ACHN (cell line): ENCODE results near the gene TGFBRAP1.
"Not testable (repeated sequence)": the region's sequence is repeated elsewhere in the genome, so short reads cannot be mapped to it uniquely, and the experiment has no call there.

ENCODE experiments used
- DNase-seq: peaks from one replicate; pipeline ENCODE4 v3.0.0-alpha.2; 2015
- in situ Hi-C: cut with HindIII; loops from 2 replicates; pipeline ENCODE4 v1.10.0; 2017; ENCODE audit warnings: low sequenced_read_pairs, low pct_ligation_motif_present, low pct_unique_long_range_greater_than_20kb

Gene TGFBRAP1

GRCh38 chr2:105361102-105361889 is 31.8 kb upstream of the TGFBRAP1 start:
- DNase-seq, result no peak
- in situ Hi-C loops, result no loop called here

- in situ Hi-C loops, result no loop called here
- DNase-seq, result no peak
These were observed 29.1 kb upstream of the TGFBRAP1 start for GRCh38 chr2:105358593-105358992.

GRCh38 chr2:105357122-105357521 is 27.6 kb upstream of the TGFBRAP1 start:
- DNase-seq, result no peak
- in situ Hi-C loops, result no loop called here

- peak; percentile 68 for DNase-seq
- in situ Hi-C loops, result loop anchor here (10.0 kb wide), 1 partner anchor 180 kb away; no protein-coding TSS in a partner anchor
These were observed 15.3 kb upstream of the TGFBRAP1 start for GRCh38 chr2:105344704-105345345.

- DNase-seq, result no peak
- in situ Hi-C loops, result no loop called here
These were observed 9.9 kb upstream of the TGFBRAP1 start for GRCh38 chr2:105339414-105339813.

GRCh38 chr2:105338020-105338385 is 8.5 kb upstream of the TGFBRAP1 start:
- in situ Hi-C loops, result no loop called here
- peak; percentile 21 for DNase-seq

GRCh38 chr2:105337122-105338019 is 7.8 kb upstream of the TGFBRAP1 start, which contains the start of gene C2orf49:
Gene C2orf49 (plus strand): TSS chr2:105337540. CDS start chr2:105337588, 48 bp downstream.
- in situ Hi-C loops, result no loop called here

GRCh38 chr2:105336786-105337121 is 7.2 kb upstream of the TGFBRAP1 start:
- in situ Hi-C loops, result no loop called here
- DNase-seq, result no peak

More at GRCh38 chr2:105337122-105338019, 7.8 kb upstream of the TGFBRAP1 start, which contains the start of gene C2orf49:
- DNase-seq, result peak; percentile 88

GRCh38 chr2:105335469-105335868 is 5.9 kb upstream of the TGFBRAP1 start:
- in situ Hi-C loops, result no loop called here
- no peak for DNase-seq

GRCh38 chr2:105334211-105334610 is 4.7 kb upstream of the TGFBRAP1 start:
- in situ Hi-C loops, result no loop called here
- DNase-seq, result no peak

- peak; percentile 22 for DNase-seq
- in situ Hi-C loops, result no loop called here
These were observed 1.3 kb upstream of the TGFBRAP1 start for GRCh38 chr2:105330681-105331375.

GRCh38 chr2:105329197-105329554 is 359 bp downstream of the TGFBRAP1 start:
- in situ Hi-C loops, result no loop called here
- DNase-seq, result no peak

GRCh38 chr2:105328281-105329196 is 996 bp downstream of the TGFBRAP1 start:
- in situ Hi-C loops, result no loop called here
- DNase-seq, result peak; percentile 86

GRCh38 chr2:105327690-105328089 is 1.8 kb downstream of the TGFBRAP1 start:
- peak; percentile 76 for DNase-seq
- in situ Hi-C loops, result no loop called here

- in situ Hi-C loops, DNase-seq: not testable (repeated sequence)
These were observed 2.3 kb downstream of the TGFBRAP1 start for GRCh38 chr2:105327271-105327670.

- in situ Hi-C loops, result no loop called here
- peak; percentile 32 for DNase-seq
These were observed 4.1 kb downstream of the TGFBRAP1 start for GRCh38 chr2:105325389-105325963.

- in situ Hi-C loops, result no loop called here
- peak; percentile 70 for DNase-seq
These were observed 4.8 kb downstream of the TGFBRAP1 start for GRCh38 chr2:105324732-105325131.
